ENCODE results near the gene NPAS3.
A peak's percentile ranks its signal among the peaks of the same experiment; 100 is the strongest.

Gene NPAS3

DNA sequence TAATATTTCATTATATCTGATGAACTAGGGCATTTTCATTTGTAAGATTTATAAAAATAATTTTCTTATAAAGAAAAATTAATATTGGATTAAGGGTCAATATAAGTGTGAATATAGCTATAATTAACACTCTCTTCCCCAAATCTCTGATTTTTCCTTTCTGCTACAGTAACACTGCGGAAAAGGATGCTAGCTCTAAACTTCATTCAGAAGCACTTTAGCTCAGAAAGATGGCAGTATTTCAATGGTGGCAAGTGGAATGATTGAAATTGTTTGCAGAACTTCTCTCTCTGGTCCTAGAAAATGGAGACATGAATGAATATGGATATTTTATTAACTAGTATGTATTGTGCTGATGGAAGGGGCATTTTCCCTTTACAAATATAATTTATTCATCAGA is 8.4 kb downstream of the NPAS3 start:
- DNase-seq: no peak
- Histone ChIP-seq H3K4me3 (ENCODE audit: low read depth, low read length) (no peak overlapping the region), H3K36me3 (replicated peaks) (no peaks in the 10 kb centered on the region), H3K27me3 (replicated peaks) (no peaks in the 10 kb centered on the region), H3K27ac (no peak overlapping the region)
- TF ChIP-seq, protein P1, sequence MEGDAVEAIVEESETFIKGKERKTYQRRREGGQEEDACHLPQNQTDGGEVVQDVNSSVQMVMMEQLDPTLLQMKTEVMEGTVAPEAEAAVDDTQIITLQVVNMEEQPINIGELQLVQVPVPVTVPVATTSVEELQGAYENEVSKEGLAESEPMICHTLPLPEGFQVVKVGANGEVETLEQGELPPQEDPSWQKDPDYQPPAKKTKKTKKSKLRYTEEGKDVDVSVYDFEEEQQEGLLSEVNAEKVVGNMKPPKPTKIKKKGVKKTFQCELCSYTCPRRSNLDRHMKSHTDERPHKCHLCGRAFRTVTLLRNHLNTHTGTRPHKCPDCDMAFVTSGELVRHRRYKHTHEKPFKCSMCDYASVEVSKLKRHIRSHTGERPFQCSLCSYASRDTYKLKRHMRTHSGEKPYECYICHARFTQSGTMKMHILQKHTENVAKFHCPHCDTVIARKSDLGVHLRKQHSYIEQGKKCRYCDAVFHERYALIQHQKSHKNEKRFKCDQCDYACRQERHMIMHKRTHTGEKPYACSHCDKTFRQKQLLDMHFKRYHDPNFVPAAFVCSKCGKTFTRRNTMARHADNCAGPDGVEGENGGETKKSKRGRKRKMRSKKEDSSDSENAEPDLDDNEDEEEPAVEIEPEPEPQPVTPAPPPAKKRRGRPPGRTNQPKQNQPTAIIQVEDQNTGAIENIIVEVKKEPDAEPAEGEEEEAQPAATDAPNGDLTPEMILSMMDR (IDR thresholded peaks at IDR 0.05; ENCODE audit: low read depth, low read length, missing control alignments): no peak
- in situ Hi-C loops (cut with HindIII; ENCODE audit: low pct_ligation_motif_present, low sequenced_read_pairs): no loop called here

GRCh38 chr14:32947792-32948191 is 9.1 kb downstream of the NPAS3 start:
- in situ Hi-C loops (cut with HindIII; ENCODE audit: low pct_ligation_motif_present, low sequenced_read_pairs): no loop called here
- Histone ChIP-seq H3K36me3 (replicated peaks) (no peaks in the 10 kb centered on the region), H3K27ac (no peak overlapping the region), H3K27me3 (replicated peaks) (no peaks in the 10 kb centered on the region), H3K4me3 (ENCODE audit: low read depth, low read length) (no peak overlapping the region)
- DNase-seq: no peak
- TF ChIP-seq, protein P1 (IDR thresholded peaks at IDR 0.05; ENCODE audit: low read depth, low read length, missing control alignments): no peak

DNA sequence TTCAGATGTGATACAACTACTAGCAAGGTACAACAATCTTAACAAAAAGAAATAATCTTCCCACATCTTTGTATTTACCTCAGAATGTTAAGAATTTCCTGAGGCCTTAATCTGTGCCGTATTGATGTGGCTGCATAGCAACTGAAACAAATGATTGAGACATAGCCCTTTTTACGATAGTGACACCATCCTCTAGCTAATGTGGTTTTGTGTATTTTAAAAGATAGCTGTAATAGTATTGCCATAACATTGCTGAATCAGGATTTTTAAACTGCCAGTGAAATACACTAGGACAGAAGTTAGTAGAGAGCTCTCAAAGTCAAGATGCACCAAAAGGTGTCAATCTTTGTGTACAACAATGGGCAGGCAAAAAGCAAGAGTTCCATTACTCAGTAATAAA is 11.9 kb downstream of the NPAS3 start:
- DNase-seq: peak; percentile 48
- Histone ChIP-seq H3K27ac (no peak overlapping the region), H3K36me3 (replicated peaks) (no peaks in the 10 kb centered on the region), H3K4me3 (ENCODE audit: low read depth, low read length) (no peak overlapping the region), H3K27me3 (replicated peaks) (no peaks in the 10 kb centered on the region)
- TF ChIP-seq, protein P1 (IDR thresholded peaks at IDR 0.05; ENCODE audit: low read depth, low read length, missing control alignments): no peak
- in situ Hi-C loops (cut with HindIII; ENCODE audit: low pct_ligation_motif_present, low sequenced_read_pairs): no loop called here

- no peak for DNase-seq
- H3K4me3 ChIP-seq (ENCODE audit: low read depth, low read length): no peak overlapping the region
- TF ChIP-seq, protein P1 (IDR thresholded peaks at IDR 0.05; ENCODE audit: low read depth, low read length, missing control alignments): no peak
- no peaks in the 10 kb centered on the region for H3K36me3 ChIP-seq (replicated peaks)
- no peak overlapping the region for H3K27ac ChIP-seq
- no peaks in the 10 kb centered on the region for H3K27me3 ChIP-seq (replicated peaks)
- in situ Hi-C loops (cut with HindIII; ENCODE audit: low pct_ligation_motif_present, low sequenced_read_pairs): no loop called here
Measured at GRCh38 chr14:32967421-32967820, 28.7 kb downstream of the NPAS3 start.

- Histone ChIP-seq H3K4me3 (ENCODE audit: low read depth, low read length) (no peak overlapping the region), H3K27me3 (replicated peaks) (no peaks in the 10 kb centered on the region), H3K27ac (no peak overlapping the region), H3K36me3 (replicated peaks) (no peaks in the 10 kb centered on the region)
- in situ Hi-C loops (cut with HindIII; ENCODE audit: low pct_ligation_motif_present, low sequenced_read_pairs): no loop called here
- TF ChIP-seq, protein P1 (IDR thresholded peaks at IDR 0.05; ENCODE audit: low read depth, low read length, missing control alignments): no peak
- no peak for DNase-seq
Measured at GRCh38 chr14:32968972-32969544, 30.4 kb downstream of the NPAS3 start.

DNA sequence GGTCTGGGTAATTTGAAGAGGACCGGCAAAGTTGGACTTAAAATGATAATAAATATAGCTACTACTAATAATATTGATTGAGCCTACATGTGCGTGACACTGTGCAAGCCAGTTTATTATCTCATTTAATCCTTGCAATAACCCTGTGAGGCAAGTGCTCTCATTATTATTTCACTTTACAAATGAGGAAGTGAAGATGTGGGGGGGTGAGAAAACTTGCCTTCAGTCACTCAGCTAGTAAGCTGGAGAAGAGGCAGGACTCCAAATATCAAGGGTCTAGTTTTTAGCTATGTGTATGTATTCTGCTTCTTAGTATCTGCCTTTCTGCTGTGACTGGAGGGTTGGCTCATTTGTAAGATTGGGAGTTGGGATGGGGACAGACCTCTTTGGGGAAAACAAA is 39.2 kb downstream of the NPAS3 start:
- in situ Hi-C loops (cut with HindIII; ENCODE audit: low pct_ligation_motif_present, low sequenced_read_pairs): no loop called here
- no peak for DNase-seq

More for the DNA sequence above, 39.2 kb downstream of the NPAS3 start:
- Histone ChIP-seq H3K4me3 (ENCODE audit: low read depth, low read length) (no peak overlapping the region), H3K36me3 (replicated peaks) (no peaks in the 10 kb centered on the region), H3K27ac (no peak overlapping the region), H3K27me3 (replicated peaks) (no peaks in the 10 kb centered on the region)
- TF ChIP-seq, protein P1 (IDR thresholded peaks at IDR 0.05; ENCODE audit: low read depth, low read length, missing control alignments): no peak
